Mucosa of stomach (tissue), 1 donor: ENCODE measurements around the gene ZFPM1.
"Not testable (repeated sequence)": the region's sequence is repeated elsewhere in the genome, so short reads cannot be mapped to it uniquely, and the experiment has no call there.

Experiments used
- H3K27me3 ChIP-seq: one replicate; pipeline ENCODE4 v1.7.0; 2013; ENCODE audit warnings: mild to moderate bottlenecking, low read length; ENCODE audit not compliant: control insufficient read depth, insufficient read depth
- H3K36me3 ChIP-seq: one replicate; pipeline ENCODE4 v1.7.0; 2013; ENCODE audit warnings: low read length; ENCODE audit not compliant: control insufficient read depth, insufficient read depth
- H3K4me1 ChIP-seq: one replicate; pipeline ENCODE4 v1.7.0; 2013; ENCODE audit warnings: mild to moderate bottlenecking, low read length; ENCODE audit not compliant: control insufficient read depth, insufficient read depth
- H3K4me3 ChIP-seq: one replicate; pipeline ENCODE4 v1.7.0; 2013; ENCODE audit warnings: low read length
- H3K9ac ChIP-seq: one replicate; pipeline ENCODE4 v1.7.0; 2013; ENCODE audit warnings: mild to moderate bottlenecking, low read length, moderate library complexity
- H3K9me3 ChIP-seq: one replicate; pipeline ENCODE4 v1.7.0; 2013; ENCODE audit warnings: mild to moderate bottlenecking, low read length, moderate library complexity; ENCODE audit not compliant: control insufficient read depth
- donor health status: Pancreatic carcinoma.

The ZFPM1 gene

GRCh38 chr16:88467541-88467944 is 14.5 kb downstream of the ZFPM1 start:
- Histone ChIP-seq H3K27me3 (no peaks in the 10 kb centered on the region), H3K4me3 (no peak overlapping the region), H3K36me3 (no peaks in the 10 kb centered on the region), H3K9ac (peak overlapping the region; percentile 28), H3K4me1 (peaks cover 92% of the 10 kb centered on the region), H3K9me3 (no peaks in the 10 kb centered on the region)

DNA sequence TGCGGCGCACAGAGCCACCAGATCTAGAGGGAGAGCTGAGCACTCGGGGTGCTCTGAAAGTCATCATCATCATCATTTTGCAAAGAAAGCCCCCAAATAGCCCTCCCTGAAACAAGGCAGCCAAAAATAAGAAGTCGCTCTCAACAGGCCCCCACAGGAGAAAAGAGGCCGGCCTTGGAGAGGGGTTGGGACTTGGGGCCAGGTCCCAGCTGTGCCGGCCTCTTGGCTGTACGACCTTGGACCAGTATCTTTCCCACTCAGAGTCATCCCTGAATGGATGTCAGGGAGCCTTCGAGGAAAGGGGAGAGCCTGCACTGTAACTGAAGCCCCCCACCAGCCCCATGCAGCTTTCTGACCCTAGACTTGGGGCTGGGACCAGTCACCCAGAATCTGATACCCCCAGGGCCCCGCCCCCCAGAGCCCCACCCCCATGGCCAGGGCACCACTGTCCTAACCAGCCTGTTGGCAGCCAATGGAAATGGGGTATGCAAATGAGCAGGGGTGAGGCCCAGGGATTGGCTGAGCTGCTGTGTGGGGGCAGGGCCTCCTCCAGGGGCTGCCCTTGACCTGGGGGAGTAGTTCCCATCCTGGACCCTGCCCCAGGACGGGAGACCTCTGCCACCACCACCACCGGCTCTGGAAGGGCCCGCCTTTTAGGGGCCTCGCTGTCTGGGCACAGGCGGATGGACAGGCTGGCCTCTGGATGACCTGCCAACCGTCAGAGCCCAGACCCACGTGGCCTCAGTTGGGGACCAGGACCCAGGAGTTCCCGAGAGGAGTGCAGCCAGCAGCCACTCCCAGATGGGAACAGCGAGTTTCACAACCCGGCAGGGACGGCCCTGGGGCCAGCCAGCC is 15.4 kb downstream of the ZFPM1 start:
- Histone ChIP-seq H3K9me3 (no peaks in the 10 kb centered on the region), H3K9ac (no peak overlapping the region), H3K4me1 (peaks cover 93% of the 10 kb centered on the region), H3K36me3 (no peaks in the 10 kb centered on the region), H3K27me3 (no peaks in the 10 kb centered on the region), H3K4me3 (no peak overlapping the region)

- H3K4me1 ChIP-seq, result peaks cover 93% of the 10 kb centered on the region
- H3K9me3 ChIP-seq, result no peaks in the 10 kb centered on the region
- no peaks in the 10 kb centered on the region for H3K27me3 ChIP-seq
- H3K36me3 ChIP-seq, result no peaks in the 10 kb centered on the region
- H3K9ac ChIP-seq, result no peak overlapping the region
- no peak overlapping the region for H3K4me3 ChIP-seq
These were observed 16.7 kb downstream of the ZFPM1 start for GRCh38 chr16:88469615-88470395.

GRCh38 chr16:88470396-88470680 is 17.3 kb downstream of the ZFPM1 start:
- H3K27me3 ChIP-seq, H3K9ac ChIP-seq, H3K9me3 ChIP-seq, H3K4me3 ChIP-seq, H3K36me3 ChIP-seq: not testable (repeated sequence)
- peaks cover 93% of the 10 kb centered on the region for H3K4me1 ChIP-seq

DNA sequence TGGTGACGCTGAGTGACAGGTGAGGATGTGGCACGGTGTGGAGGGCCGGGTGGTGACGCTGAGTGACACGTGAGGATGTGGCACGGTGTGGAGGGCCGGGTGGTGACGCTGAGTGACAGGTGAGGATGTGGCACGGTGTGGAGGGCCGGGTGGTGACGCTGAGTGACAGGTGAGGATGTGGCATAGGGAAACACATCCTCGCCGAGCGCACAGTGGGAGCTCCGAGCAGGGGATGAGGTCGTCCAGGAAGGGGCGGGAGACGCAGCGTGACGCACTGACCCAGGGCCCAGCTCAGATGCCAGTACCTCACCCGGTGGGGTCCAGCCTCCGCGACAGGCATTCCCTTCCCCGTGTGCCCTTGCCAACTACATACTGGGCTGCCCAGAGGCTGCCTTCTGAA is 17.6 kb downstream of the ZFPM1 start:
- not testable (repeated sequence) for H3K9me3 ChIP-seq, H3K9ac ChIP-seq, H3K27me3 ChIP-seq, H3K4me3 ChIP-seq, H3K36me3 ChIP-seq
- peaks cover 93% of the 10 kb centered on the region for H3K4me1 ChIP-seq

GRCh38 chr16:88471115-88471514 is 18.0 kb downstream of the ZFPM1 start:
- Histone ChIP-seq H3K4me1 (peaks cover 93% of the 10 kb centered on the region), H3K36me3 (no peaks in the 10 kb centered on the region)

GRCh38 chr16:88471575-88471974 is 18.5 kb downstream of the ZFPM1 start:
- H3K27me3 ChIP-seq, result no peaks in the 10 kb centered on the region
- H3K4me3 ChIP-seq, result no peak overlapping the region
- H3K9ac ChIP-seq, result peak overlapping the region; percentile 28
- H3K9me3 ChIP-seq, result no peaks in the 10 kb centered on the region
- no peaks in the 10 kb centered on the region for H3K36me3 ChIP-seq
- H3K4me1 ChIP-seq, result peaks cover 93% of the 10 kb centered on the region

More at GRCh38 chr16:88471115-88471514, 18.0 kb downstream of the ZFPM1 start:
- Histone ChIP-seq H3K4me3 (no peak overlapping the region), H3K9ac (no peak overlapping the region), H3K27me3 (no peaks in the 10 kb centered on the region), H3K9me3 (no peaks in the 10 kb centered on the region)

DNA sequence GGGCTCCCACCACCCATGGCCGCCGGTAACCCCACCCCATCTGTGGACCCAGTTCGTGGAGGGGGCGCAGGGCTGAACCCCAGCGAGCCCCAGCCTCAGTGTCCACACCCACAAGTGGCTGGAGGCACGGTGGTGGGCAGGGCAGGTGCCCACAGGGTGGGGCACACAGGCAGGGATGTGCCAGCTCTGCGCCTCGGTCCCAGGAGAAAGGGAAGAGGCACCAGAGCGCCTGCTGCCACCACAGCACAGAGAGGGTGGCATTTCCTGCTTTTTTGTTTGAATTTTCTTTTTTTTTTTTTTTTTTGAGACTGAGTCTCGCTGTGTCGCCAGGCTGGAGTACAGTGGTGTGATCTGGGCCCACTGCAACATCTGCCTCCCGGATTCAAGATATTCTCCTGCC is 19.0 kb downstream of the ZFPM1 start:
- H3K36me3 ChIP-seq, result no peaks in the 10 kb centered on the region
- no peak overlapping the region for H3K4me3 ChIP-seq
- H3K9ac ChIP-seq, result peak overlapping the region; percentile 28
- H3K4me1 ChIP-seq, result peaks cover 93% of the 10 kb centered on the region
- no peaks in the 10 kb centered on the region for H3K9me3 ChIP-seq
- H3K27me3 ChIP-seq, result no peaks in the 10 kb centered on the region

- Histone ChIP-seq H3K9me3 (no peaks in the 10 kb centered on the region), H3K4me1 (peaks cover 93% of the 10 kb centered on the region), H3K36me3 (no peaks in the 10 kb centered on the region), H3K9ac (peak overlapping the region; percentile 31), H3K27me3 (no peaks in the 10 kb centered on the region), H3K4me3 (no peak overlapping the region)
These were observed 19.6 kb downstream of the ZFPM1 start for GRCh38 chr16:88472637-88473205.

GRCh38 chr16:88473666-88474534 is 20.8 kb downstream of the ZFPM1 start:
- Histone ChIP-seq H3K36me3 (no peaks in the 10 kb centered on the region), H3K27me3 (no peaks in the 10 kb centered on the region), H3K4me1 (peaks cover 94% of the 10 kb centered on the region)

GRCh38 chr16:88475037-88475436 is 22.0 kb downstream of the ZFPM1 start:
- no peaks in the 10 kb centered on the region for H3K36me3 ChIP-seq
- no peaks in the 10 kb centered on the region for H3K27me3 ChIP-seq
- no peak overlapping the region for H3K9ac ChIP-seq
- no peak overlapping the region for H3K4me3 ChIP-seq
- no peaks in the 10 kb centered on the region for H3K9me3 ChIP-seq
- peaks cover 92% of the 10 kb centered on the region for H3K4me1 ChIP-seq

More at GRCh38 chr16:88473666-88474534, 20.8 kb downstream of the ZFPM1 start:
- Histone ChIP-seq H3K9me3 (no peaks in the 10 kb centered on the region), H3K4me3 (no peak overlapping the region), H3K9ac (peak overlapping the region; percentile 50)
